Activated CD8-positive, alpha-beta memory T cell treated with anti-CD3 and anti-CD28 coated beads, Interleukin-2, amount 50 U/mL, for 24 hours (primary cell): Measurements from ENCODE around the gene TPSAB1.
"Not testable (repeated sequence)": the region's sequence is repeated elsewhere in the genome, so short reads cannot be mapped to it uniquely, and the experiment has no call there.

Experiments used
- DNase-seq: peaks from one replicate; pipeline ENCODE4 v3.0.0-alpha.2; 2020; ENCODE audit errors: extremely low read depth

Gene TPSAB1

GRCh38 chr16:1223355-1224214 lies 16.9 kb upstream of the TPSAB1 start:
- DNase-seq, result no peak

GRCh38 chr16:1224558-1224957 lies 15.9 kb upstream of the TPSAB1 start:
- DNase-seq, result no peak

- no peak for DNase-seq
These were observed 15.5 kb upstream of the TPSAB1 start, which contains the start of gene TPSG1 for GRCh38 chr16:1225051-1225451. TSS of gene TPSG1 (minus strand) at chr16:1225268. CDS start at chr16:1225252, 16 bp downstream.

GRCh38 chr16:1225728-1226311 lies 14.7 kb upstream of the TPSAB1 start:
- not testable (repeated sequence) for DNase-seq

GRCh38 chr16:1226692-1227091 lies 13.8 kb upstream of the TPSAB1 start:
- DNase-seq, result not testable (repeated sequence)

- not testable (repeated sequence) for DNase-seq
These were observed 12.3 kb upstream of the TPSAB1 start for GRCh38 chr16:1228227-1228626.

GRCh38 chr16:1229476-1229875 lies 11.0 kb upstream of the TPSAB1 start:
- DNase-seq, result not testable (repeated sequence)

- DNase-seq, result not testable (repeated sequence)
These were observed 10.4 kb upstream of the TPSAB1 start, which contains the start of gene TPSB2 for GRCh38 chr16:1230084-1230470. TSS of gene TPSB2 (minus strand) at chr16:1230184. CDS start at chr16:1229951, 233 bp downstream.

- DNase-seq, result not testable (repeated sequence)
These were observed 9.9 kb upstream of the TPSAB1 start for GRCh38 chr16:1230471-1231212.

GRCh38 chr16:1231301-1231700 lies 9.2 kb upstream of the TPSAB1 start:
- not testable (repeated sequence) for DNase-seq

GRCh38 chr16:1232049-1232748 lies 8.3 kb upstream of the TPSAB1 start:
- not testable (repeated sequence) for DNase-seq

- not testable (repeated sequence) for DNase-seq
These were observed 3.8 kb upstream of the TPSAB1 start for GRCh38 chr16:1236659-1237058.

- DNase-seq, result no peak
These were observed 2.5 kb upstream of the TPSAB1 start for GRCh38 chr16:1237990-1238389.

- DNase-seq, result not testable (repeated sequence)
These were observed 1.6 kb upstream of the TPSAB1 start for GRCh38 chr16:1238909-1239308.

GRCh38 chr16:1239575-1239974 lies 930 bp upstream of the TPSAB1 start:
- DNase-seq, result not testable (repeated sequence)

- DNase-seq, result not testable (repeated sequence)
These were observed 576 bp downstream of the TPSAB1 start for GRCh38 chr16:1241081-1241480.

GRCh38 chr16:1243363-1243762 lies 2.9 kb downstream of the TPSAB1 start:
- not testable (repeated sequence) for DNase-seq

GRCh38 chr16:1243907-1244850 lies 3.7 kb downstream of the TPSAB1 start:
- DNase-seq, result not testable (repeated sequence)

- no peak for DNase-seq
These were observed 4.4 kb downstream of the TPSAB1 start for GRCh38 chr16:1244881-1245280.

GRCh38 chr16:1245452-1246020 lies 5.0 kb downstream of the TPSAB1 start:
- DNase-seq, result no peak
